Epithelial cell of prostate (primary cell): ENCODE measurements around the gene MACROD2.

Experiments used
- DNase-seq: peaks from one replicate; pipeline ENCODE4 v3.0.0-alpha.2; 2011; ENCODE audit warnings: low read depth, low spot score
- H3K27ac ChIP-seq: fragments of 450-650 bp; 2 replicates; pipeline ENCODE4 v1.5.1; 2017; ENCODE audit warnings: mild to moderate bottlenecking

Gene MACROD2

GRCh38 chr20:14717134-14717999 is 722.1 kb downstream of the MACROD2 start:
- peak overlapping the region; percentile 23 for H3K27ac ChIP-seq
- no peak for DNase-seq

- DNase-seq: no peak
These were observed 724.9 kb downstream of the MACROD2 start for GRCh38 chr20:14720251-14720650.

GRCh38 chr20:14721926-14722452 is 726.7 kb downstream of the MACROD2 start:
- DNase-seq: no peak
- no peak overlapping the region for H3K27ac ChIP-seq

More at GRCh38 chr20:14720251-14720650, 724.9 kb downstream of the MACROD2 start:
- H3K27ac ChIP-seq: no peak overlapping the region

- no peak overlapping the region for H3K27ac ChIP-seq
- no peak for DNase-seq
These were observed 728.3 kb downstream of the MACROD2 start for GRCh38 chr20:14723614-14724013.

- H3K27ac ChIP-seq: no peak overlapping the region
- DNase-seq: no peak
These were observed 728.7 kb downstream of the MACROD2 start for GRCh38 chr20:14724036-14724435.

- no peak for DNase-seq
- H3K27ac ChIP-seq: no peak overlapping the region
These were observed 729.2 kb downstream of the MACROD2 start for GRCh38 chr20:14724468-14724867.

- H3K27ac ChIP-seq: no peak overlapping the region
- no peak for DNase-seq
These were observed 731.3 kb downstream of the MACROD2 start for GRCh38 chr20:14726591-14726990.

GRCh38 chr20:14727485-14728150 is 732.3 kb downstream of the MACROD2 start:
- no peak overlapping the region for H3K27ac ChIP-seq
- DNase-seq: no peak

- no peak for DNase-seq
- no peak overlapping the region for H3K27ac ChIP-seq
These were observed 734.1 kb downstream of the MACROD2 start for GRCh38 chr20:14729390-14729789.

- no peak for DNase-seq
- no peak overlapping the region for H3K27ac ChIP-seq
These were observed 737.0 kb downstream of the MACROD2 start for GRCh38 chr20:14732343-14732742.

- DNase-seq: no peak
- H3K27ac ChIP-seq: no peak overlapping the region
These were observed 737.7 kb downstream of the MACROD2 start for GRCh38 chr20:14732996-14733395.

GRCh38 chr20:14740380-14740779 is 745.1 kb downstream of the MACROD2 start:
- no peak for DNase-seq
- H3K27ac ChIP-seq: no peak overlapping the region

GRCh38 chr20:14741616-14742015 is 746.3 kb downstream of the MACROD2 start:
- no peak for DNase-seq
- H3K27ac ChIP-seq: no peak overlapping the region

GRCh38 chr20:14744723-14745122 is 749.4 kb downstream of the MACROD2 start:
- no peak overlapping the region for H3K27ac ChIP-seq
- no peak for DNase-seq

- no peak for DNase-seq
- no peak overlapping the region for H3K27ac ChIP-seq
These were observed 750.5 kb downstream of the MACROD2 start for GRCh38 chr20:14745830-14746229.

- DNase-seq: no peak
- no peak overlapping the region for H3K27ac ChIP-seq
These were observed 755.9 kb downstream of the MACROD2 start for GRCh38 chr20:14751191-14751590.

- DNase-seq: no peak
- no peak overlapping the region for H3K27ac ChIP-seq
These were observed 762.4 kb downstream of the MACROD2 start for GRCh38 chr20:14757728-14758127.

- DNase-seq: no peak
- no peak overlapping the region for H3K27ac ChIP-seq
These were observed 763.0 kb downstream of the MACROD2 start for GRCh38 chr20:14758356-14758755.

- H3K27ac ChIP-seq: no peak overlapping the region
- DNase-seq: no peak
These were observed 764.7 kb downstream of the MACROD2 start for GRCh38 chr20:14759979-14760378.

- no peak for DNase-seq
- no peak overlapping the region for H3K27ac ChIP-seq
These were observed 766.6 kb downstream of the MACROD2 start for GRCh38 chr20:14761903-14762302.
